ENCODE data around the gene FRMD4B.

- TF ChIP-seq, protein P1, sequence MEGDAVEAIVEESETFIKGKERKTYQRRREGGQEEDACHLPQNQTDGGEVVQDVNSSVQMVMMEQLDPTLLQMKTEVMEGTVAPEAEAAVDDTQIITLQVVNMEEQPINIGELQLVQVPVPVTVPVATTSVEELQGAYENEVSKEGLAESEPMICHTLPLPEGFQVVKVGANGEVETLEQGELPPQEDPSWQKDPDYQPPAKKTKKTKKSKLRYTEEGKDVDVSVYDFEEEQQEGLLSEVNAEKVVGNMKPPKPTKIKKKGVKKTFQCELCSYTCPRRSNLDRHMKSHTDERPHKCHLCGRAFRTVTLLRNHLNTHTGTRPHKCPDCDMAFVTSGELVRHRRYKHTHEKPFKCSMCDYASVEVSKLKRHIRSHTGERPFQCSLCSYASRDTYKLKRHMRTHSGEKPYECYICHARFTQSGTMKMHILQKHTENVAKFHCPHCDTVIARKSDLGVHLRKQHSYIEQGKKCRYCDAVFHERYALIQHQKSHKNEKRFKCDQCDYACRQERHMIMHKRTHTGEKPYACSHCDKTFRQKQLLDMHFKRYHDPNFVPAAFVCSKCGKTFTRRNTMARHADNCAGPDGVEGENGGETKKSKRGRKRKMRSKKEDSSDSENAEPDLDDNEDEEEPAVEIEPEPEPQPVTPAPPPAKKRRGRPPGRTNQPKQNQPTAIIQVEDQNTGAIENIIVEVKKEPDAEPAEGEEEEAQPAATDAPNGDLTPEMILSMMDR (IDR thresholded peaks at IDR 0.05), result no peak
- no peak for TF ChIP-seq POLR2AphosphoS5 (IDR thresholded peaks at IDR 0.05; ENCODE audit: low read depth, low read length)
Measured at GRCh38 chr3:69433121-69433968, 47.5 kb upstream of the FRMD4B start.
